NB4 (cell line): ENCODE results near the gene GLYATL1.

ENCODE experiments used
- DNase-seq: peaks from one replicate; pipeline ENCODE4 v3.0.0; 2010; ENCODE audit warnings: low read depth
- H3K4me3 ChIP-seq: one replicate; pipeline ENCODE4 v1.5.1; 2011; ENCODE audit warnings: mild to moderate bottlenecking, low read depth, low read length, moderate library complexity
- MYC ChIP-seq: IDR thresholded peaks from 2 replicates; pipeline ENCODE4 v1.6.1; 2011; ENCODE audit warnings: low read depth, low read length
- POLR2A ChIP-seq: IDR thresholded peaks from 2 replicates; pipeline ENCODE4 v1.6.1; 2011; ENCODE audit warnings: mild to moderate bottlenecking; ENCODE audit not compliant: insufficient read length; ENCODE audit errors: extremely low read depth
- TF ChIP-seq, protein P1 (sequence below): IDR thresholded peaks from 2 replicates; pipeline ENCODE4 v1.6.1; 2011; ENCODE audit warnings: low read depth, low read length
- TF ChIP-seq, protein P2 (sequence below): IDR thresholded peaks from one replicate; pipeline ENCODE4 v1.5.1; 2012; ENCODE audit warnings: low read depth, low read length

GLYATL1 gene

DNA sequence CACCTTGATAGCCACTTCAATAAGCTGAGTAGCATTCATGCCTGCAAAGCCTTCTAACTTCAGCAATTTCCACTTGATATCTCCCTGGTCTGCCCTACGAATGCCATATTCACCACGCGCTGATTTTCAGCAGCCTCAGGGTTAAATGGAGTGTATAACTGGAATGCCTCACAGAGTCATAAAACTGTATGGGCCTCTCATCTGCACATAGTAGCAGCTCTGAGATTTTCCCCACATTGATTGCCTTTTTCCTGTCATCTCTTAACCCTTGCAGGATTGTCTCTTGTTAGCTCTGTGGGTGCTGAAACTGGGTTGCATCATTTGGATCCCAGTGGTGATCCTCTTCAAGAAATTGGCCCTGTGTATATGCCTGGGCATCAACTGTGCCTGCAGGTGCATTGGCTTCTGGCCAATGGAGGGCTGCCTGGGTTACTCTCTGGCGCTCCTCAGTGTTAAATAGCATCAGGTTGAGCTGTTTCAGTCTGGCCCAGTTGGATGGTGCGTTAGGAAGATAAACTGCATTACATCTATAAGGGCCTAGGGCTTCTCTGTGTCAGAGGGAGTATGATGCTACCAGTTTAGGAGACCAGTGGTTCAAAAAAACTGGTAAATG lies 17.4 kb upstream of the GLYATL1 start:
- no peak overlapping the region for H3K4me3 ChIP-seq
- TF ChIP-seq, protein P1, sequence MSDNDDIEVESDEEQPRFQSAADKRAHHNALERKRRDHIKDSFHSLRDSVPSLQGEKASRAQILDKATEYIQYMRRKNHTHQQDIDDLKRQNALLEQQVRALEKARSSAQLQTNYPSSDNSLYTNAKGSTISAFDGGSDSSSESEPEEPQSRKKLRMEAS: no peak
- no peak for TF ChIP-seq MYC
- TF ChIP-seq POLR2A: no peak
- DNase-seq: no peak

DNA sequence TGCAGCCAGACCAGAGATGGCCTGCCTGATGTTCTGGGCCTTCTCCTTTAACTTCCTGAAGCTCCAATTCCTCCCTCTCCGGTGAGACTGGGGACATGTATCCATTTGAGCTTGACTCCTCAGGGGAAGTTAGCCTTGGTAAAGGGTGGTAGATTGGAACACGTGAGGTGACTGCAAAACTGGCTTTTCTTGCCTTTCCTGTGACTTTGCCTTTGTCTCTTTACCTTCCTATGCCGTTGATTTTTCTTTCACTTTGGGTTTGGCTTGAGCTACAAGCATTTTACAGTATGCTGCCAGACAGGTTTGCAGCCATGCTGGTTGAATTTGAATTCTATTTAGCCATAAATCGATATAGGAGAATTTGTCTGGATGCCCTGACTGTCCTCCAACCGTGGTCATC lies 16.8 kb upstream of the GLYATL1 start:
- TF ChIP-seq, protein P2, sequence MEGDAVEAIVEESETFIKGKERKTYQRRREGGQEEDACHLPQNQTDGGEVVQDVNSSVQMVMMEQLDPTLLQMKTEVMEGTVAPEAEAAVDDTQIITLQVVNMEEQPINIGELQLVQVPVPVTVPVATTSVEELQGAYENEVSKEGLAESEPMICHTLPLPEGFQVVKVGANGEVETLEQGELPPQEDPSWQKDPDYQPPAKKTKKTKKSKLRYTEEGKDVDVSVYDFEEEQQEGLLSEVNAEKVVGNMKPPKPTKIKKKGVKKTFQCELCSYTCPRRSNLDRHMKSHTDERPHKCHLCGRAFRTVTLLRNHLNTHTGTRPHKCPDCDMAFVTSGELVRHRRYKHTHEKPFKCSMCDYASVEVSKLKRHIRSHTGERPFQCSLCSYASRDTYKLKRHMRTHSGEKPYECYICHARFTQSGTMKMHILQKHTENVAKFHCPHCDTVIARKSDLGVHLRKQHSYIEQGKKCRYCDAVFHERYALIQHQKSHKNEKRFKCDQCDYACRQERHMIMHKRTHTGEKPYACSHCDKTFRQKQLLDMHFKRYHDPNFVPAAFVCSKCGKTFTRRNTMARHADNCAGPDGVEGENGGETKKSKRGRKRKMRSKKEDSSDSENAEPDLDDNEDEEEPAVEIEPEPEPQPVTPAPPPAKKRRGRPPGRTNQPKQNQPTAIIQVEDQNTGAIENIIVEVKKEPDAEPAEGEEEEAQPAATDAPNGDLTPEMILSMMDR: no peak
- no peak for DNase-seq
- no peak overlapping the region for H3K4me3 ChIP-seq

DNA sequence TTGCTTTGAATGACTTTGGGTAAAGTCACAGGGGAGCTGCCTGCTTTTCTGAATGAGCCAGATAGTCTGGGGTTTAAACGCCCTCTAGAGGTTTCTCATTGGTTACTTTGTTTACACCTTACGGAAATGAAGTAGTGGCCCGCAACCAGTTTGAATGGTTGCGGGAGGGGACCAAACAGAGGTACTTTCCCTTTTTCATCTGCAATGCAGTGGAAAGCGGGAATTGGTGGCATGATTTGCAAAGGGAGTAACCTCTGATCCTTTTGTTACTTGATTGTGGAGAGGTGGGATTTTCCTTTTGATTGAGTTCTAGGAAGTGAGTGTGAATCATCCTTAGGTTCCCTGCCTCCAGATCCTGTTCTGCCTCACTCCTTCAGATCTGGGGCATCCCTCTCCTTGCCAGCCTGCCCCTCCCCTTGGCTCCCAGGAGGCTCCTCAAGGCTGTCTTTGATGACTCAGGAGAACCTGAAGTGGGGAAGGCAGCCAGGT lies 15.9 kb upstream of the GLYATL1 start:
- peak; percentile 46 for DNase-seq
- H3K4me3 ChIP-seq: no peak overlapping the region
- TF ChIP-seq, protein P1: no peak
- TF ChIP-seq POLR2A (no peak), MYC (no peak)
- TF ChIP-seq, protein P2: peak; percentile 49

DNA sequence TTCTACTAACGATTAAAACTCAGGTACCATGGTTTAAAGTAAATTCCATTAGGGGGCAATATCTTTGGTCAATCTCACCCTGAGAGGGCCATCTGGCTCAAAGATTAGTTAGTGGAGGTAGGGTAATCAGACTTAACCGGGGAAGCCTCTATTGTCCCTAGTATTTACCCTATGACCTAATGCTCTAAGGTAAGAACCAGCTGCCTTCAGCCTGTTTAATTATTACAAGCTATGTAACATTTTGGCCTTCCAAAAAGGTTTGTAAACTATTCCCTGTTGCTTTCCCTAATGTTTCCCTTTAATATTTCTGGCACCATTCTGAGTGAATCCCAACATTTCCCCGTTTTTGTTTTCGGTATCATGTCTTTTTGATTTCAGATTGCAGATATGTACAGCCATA lies 15.1 kb upstream of the GLYATL1 start:
- DNase-seq: no peak
- H3K4me3 ChIP-seq: no peak overlapping the region
- TF ChIP-seq, protein P2: no peak
- TF ChIP-seq POLR2A (no peak), MYC (no peak)
- TF ChIP-seq, protein P1: no peak

DNA sequence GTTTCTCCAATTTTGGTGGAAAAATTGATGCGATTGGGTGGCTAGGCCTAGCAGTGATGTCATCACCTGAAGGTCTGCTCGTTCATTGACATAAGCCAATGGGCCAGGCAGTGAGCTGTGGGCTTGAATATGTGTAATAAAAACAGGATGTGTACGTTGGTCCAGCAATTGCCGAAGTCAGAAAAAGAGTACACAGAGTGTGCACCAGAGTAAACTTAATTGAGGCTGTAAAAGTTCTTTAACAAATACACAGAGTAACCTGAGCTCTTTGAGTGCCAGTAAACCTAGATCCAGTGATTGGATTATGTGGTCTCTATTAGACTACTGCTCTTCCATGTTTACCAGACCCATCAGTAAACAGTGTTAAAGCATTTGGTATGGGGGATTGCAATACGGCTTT lies 13.0 kb upstream of the GLYATL1 start:
- no peak for DNase-seq
- H3K4me3 ChIP-seq: no peak overlapping the region
- TF ChIP-seq MYC (no peak), POLR2A (no peak)
- TF ChIP-seq, protein P1: no peak
- TF ChIP-seq, protein P2: no peak

DNA sequence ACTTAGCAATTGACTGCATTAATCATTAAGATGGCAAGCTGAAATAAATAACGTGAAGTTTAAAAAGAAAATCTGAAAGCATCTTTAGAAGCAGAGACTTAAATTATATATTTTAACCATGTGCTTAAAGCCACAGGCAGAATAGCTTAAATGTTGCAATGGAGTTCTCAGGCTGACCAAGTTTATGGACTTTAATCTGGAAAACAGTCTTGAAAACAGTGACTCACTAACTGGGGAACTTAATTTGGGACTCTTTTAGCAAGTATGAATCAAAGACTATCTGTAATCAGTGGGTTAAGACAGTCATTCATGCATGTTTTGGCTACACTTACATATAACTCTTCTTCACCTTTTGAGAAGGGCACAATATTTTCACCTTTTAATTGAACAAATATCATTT lies 12.6 kb upstream of the GLYATL1 start:
- DNase-seq: no peak
- TF ChIP-seq MYC (no peak), POLR2A (no peak)
- TF ChIP-seq, protein P2: no peak
- TF ChIP-seq, protein P1: no peak
- no peak overlapping the region for H3K4me3 ChIP-seq
